ENCODE measurements around the gene ARGLU1. TPM values are rescaled to one million over a fixed set of nuclear protein-coding genes. Genes with fewer than 3 reads are reported as not detected.

Gene ARGLU1
- total RNA-seq, 4 donors from 2014 or later = 10.0 to 41.1 (median 12.9) TPM

DNA sequence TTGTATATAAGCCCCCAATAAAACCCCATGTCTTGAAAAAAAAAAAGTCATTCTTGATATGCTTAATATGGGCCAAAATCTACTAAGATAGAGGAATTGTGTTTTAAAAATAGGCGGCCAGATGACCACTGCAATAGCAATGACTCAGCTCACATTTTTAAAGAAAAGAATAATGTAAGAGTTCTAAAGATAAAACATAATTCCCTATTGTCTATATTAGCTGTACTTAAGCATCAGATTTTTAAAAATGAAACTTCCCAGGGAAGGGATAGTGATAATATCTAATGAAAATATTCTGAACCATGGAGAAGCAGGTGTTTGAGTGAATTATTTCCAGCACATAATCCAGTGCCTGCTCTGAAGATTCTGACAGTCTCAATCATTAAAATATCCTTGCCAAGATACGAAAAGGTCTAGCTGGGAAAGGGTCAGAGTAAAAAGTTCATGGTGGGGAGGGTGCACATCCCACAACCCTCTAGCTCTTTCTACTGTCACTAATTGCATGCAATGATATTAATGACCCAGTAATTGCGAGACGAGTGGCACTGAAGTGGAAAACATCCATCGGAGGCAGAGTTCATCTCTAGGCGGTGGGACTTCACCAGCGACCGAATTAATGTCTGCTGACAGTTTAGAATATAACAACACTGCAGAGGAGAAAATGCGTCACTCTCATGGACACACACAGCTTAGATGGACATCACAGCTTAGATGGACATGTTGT lies 64.0 kb downstream of the ARGLU1 start:
- ATAC-seq = no peak
- Histone ChIP-seq H3K27me3 (no peaks in the 10 kb centered on the region), H3K4me3 (no peak overlapping the region), H3K27ac (peak overlapping the region; percentile 4 to 37 (median 23)), H3K9me3 (no peaks in the 10 kb centered on the region), H3K36me3 (no peaks in the 10 kb centered on the region), H3K4me1 (peaks cover 48% of the 10 kb centered on the region in 2 donors)
- in situ Hi-C loops (cut with MboI; ENCODE audit: low sequenced_read_pairs in 4 of 4) (no loop called here), intact Hi-C loops (cut with DNase I; ENCODE audit: low total_unique reads) (no loop called here)
- no peak for DNase-seq
- TF ChIP-seq, protein P1, sequence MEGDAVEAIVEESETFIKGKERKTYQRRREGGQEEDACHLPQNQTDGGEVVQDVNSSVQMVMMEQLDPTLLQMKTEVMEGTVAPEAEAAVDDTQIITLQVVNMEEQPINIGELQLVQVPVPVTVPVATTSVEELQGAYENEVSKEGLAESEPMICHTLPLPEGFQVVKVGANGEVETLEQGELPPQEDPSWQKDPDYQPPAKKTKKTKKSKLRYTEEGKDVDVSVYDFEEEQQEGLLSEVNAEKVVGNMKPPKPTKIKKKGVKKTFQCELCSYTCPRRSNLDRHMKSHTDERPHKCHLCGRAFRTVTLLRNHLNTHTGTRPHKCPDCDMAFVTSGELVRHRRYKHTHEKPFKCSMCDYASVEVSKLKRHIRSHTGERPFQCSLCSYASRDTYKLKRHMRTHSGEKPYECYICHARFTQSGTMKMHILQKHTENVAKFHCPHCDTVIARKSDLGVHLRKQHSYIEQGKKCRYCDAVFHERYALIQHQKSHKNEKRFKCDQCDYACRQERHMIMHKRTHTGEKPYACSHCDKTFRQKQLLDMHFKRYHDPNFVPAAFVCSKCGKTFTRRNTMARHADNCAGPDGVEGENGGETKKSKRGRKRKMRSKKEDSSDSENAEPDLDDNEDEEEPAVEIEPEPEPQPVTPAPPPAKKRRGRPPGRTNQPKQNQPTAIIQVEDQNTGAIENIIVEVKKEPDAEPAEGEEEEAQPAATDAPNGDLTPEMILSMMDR (IDR thresholded peaks at IDR 0.05 in 4 of 5, conservative IDR thresholded peaks at IDR 0.05 in 1 of 5) = no peak
- no peak for TF ChIP-seq POLR2A (IDR thresholded peaks at IDR 0.05)

DNA sequence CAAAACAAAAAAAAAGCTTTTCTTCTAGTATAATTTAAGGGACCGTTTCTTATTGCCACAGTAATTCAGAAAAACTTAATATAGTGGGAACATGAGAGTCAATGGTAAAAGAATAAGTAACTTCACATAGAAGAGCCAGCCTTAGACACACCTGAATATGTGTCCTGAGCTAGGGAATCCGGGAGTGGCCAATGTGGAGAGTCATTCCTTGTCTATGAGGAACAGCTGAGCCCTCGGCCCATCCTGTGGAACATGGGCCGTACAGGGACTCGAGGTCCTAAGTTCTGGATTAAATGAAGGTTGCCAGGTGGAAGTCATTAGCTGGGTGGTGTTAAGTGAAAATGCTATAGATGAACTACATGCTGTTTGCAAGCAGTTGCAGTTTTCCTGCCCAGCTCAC lies 64.7 kb downstream of the ARGLU1 start:
- no peak for TF ChIP-seq POLR2A (IDR thresholded peaks at IDR 0.05)
- TF ChIP-seq, protein P1 (IDR thresholded peaks at IDR 0.05 in 4 of 5, conservative IDR thresholded peaks at IDR 0.05 in 1 of 5) = no peak
- no peaks in the 10 kb centered on the region for H3K27me3 ChIP-seq
- peaks cover 50 to 51% of the 10 kb centered on the region in 2 donors for H3K4me1 ChIP-seq
- H3K4me3 ChIP-seq = no peak overlapping the region
- intact Hi-C loops (cut with DNase I; ENCODE audit: low total_unique reads) = no loop called here
- DNase-seq (no peak), ATAC-seq (no peak)
- no peaks in the 10 kb centered on the region for H3K36me3 ChIP-seq
- H3K27ac ChIP-seq = peak overlapping the region; percentile 4 to 37 (median 23)
- in situ Hi-C loops (cut with MboI; ENCODE audit: low sequenced_read_pairs in 4 of 4) = no loop called here
- no peaks in the 10 kb centered on the region for H3K9me3 ChIP-seq

DNA sequence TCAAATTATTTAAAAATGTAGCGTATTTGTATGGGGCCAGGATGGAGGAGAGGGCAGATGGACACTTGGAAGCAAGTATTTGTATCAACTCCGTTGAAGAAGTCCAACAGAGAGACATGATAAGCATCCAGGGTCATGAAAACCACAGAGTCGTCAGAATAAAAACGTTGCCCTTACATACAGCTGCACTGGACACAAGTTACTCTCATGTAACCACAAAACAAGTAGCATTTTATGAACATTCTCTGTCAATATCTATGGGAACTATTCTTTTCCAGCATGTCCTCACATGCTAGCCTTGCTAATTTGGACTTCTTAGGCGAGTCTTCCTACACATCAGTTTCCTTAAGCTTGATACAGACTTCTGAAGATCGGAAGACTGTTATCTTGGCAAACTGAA lies 67.5 kb downstream of the ARGLU1 start:
- Histone ChIP-seq H3K27me3 (no peaks in the 10 kb centered on the region), H3K4me3 (no peak overlapping the region), H3K36me3 (no peaks in the 10 kb centered on the region), H3K9me3 (no peaks in the 10 kb centered on the region), H3K4me1 (peaks cover 63 to 69% of the 10 kb centered on the region in 2 donors), H3K27ac (peak overlapping the region in 3 of 4 donors; percentile 10 to 73 (median 68))
- in situ Hi-C loops (cut with MboI; ENCODE audit: low sequenced_read_pairs in 4 of 4) (no loop called here), intact Hi-C loops (cut with DNase I; ENCODE audit: low total_unique reads) (no loop called here)
- ATAC-seq (no peak), DNase-seq (no peak)
- TF ChIP-seq POLR2A (IDR thresholded peaks at IDR 0.05) = no peak
- TF ChIP-seq, protein P1 (IDR thresholded peaks at IDR 0.05 in 4 of 5, conservative IDR thresholded peaks at IDR 0.05 in 1 of 5) = no peak

DNA sequence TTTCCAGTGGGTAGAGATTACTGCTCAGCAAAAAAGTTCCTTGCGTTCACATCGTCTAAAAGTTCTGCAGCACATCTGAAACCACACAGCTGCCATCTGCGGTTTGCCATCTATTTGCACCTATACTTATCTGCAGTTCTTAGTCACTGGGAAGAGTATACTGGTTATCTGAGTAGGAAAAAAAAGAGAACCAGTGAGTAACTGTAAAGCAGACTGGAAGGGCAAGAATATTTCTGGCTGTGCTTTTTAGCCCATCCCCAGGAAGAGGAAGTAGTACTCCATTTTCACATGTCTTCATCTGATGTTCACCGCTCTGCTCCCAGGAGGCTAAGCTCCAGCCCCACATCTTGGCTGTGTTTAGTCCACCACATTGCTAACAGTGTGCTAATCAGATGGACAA lies 68.0 kb downstream of the ARGLU1 start:
- TF ChIP-seq POLR2A (IDR thresholded peaks at IDR 0.05) = no peak
- TF ChIP-seq, protein P1 (IDR thresholded peaks at IDR 0.05 in 4 of 5, conservative IDR thresholded peaks at IDR 0.05 in 1 of 5) = no peak
- H3K4me3 ChIP-seq = no peak overlapping the region

More for the DNA sequence above, 68.0 kb downstream of the ARGLU1 start:
- no peaks in the 10 kb centered on the region for H3K9me3 ChIP-seq
- ATAC-seq (peak; percentile 56 to 65), DNase-seq (no peak)
- H3K27ac ChIP-seq = peak overlapping the region; percentile 33 to 73 (median 70)
- H3K27me3 ChIP-seq = no peaks in the 10 kb centered on the region
- in situ Hi-C loops (cut with MboI; ENCODE audit: low sequenced_read_pairs in 4 of 4) (no loop called here), intact Hi-C loops (cut with DNase I; ENCODE audit: low total_unique reads) (no loop called here)
- peaks cover 64 to 66% of the 10 kb centered on the region in 2 donors for H3K4me1 ChIP-seq
- H3K36me3 ChIP-seq = no peaks in the 10 kb centered on the region

Measured in gastrocnemius medialis (tissue), 4 donors.